Skin of body (tissue), 2 donors: Measurements from ENCODE around the gene MUC5B. TPM values are rescaled to one million over a fixed set of nuclear protein-coding genes. Genes with fewer than 3 reads are reported as not detected.
A peak's percentile ranks its signal among the peaks of the same experiment; 100 is the strongest.
"Not testable (repeated sequence)": the region's sequence is repeated elsewhere in the genome, so short reads cannot be mapped to it uniquely, and the experiment has no call there.

Source experiments
- DNase-seq: peaks from one replicate; lab custom pipeline; 2025; lab: John Stamatoyannopoulos, UW
- total RNA-seq: library from RNA; depleted of rRNA; stranded (reverse); fragments of >200 nt; gene quantifications from one replicate; pipeline ENCODE4 v1.2.3, GENCODE V29; 2014

Gene MUC5B
- total RNA-seq, 1 donor from 2014 or later = 0.30 TPM

GRCh38 chr11:1260620-1261019, 37.8 kb downstream of the MUC5B start:
- DNase-seq = no peak

GRCh38 chr11:1261241-1262071, 38.6 kb downstream of the MUC5B start:
- no peak for DNase-seq

- DNase-seq = peak; percentile 78
These were observed 39.5 kb downstream of the MUC5B start for GRCh38 chr11:1262172-1263006.

- no peak for DNase-seq
These were observed 40.1 kb downstream of the MUC5B start for GRCh38 chr11:1263010-1263409.

GRCh38 chr11:1264444-1264843, 41.6 kb downstream of the MUC5B start:
- peak; percentile 37 for DNase-seq

- not testable (repeated sequence) for DNase-seq
These were observed 42.6 kb downstream of the MUC5B start for GRCh38 chr11:1265480-1265879.

GRCh38 chr11:1266976-1267375, 44.1 kb downstream of the MUC5B start:
- DNase-seq = not testable (repeated sequence)

- DNase-seq = no peak
These were observed 44.7 kb downstream of the MUC5B start for GRCh38 chr11:1267441-1268100.

GRCh38 chr11:1269957-1270356, 47.1 kb downstream of the MUC5B start:
- no peak for DNase-seq

GRCh38 chr11:1270476-1270875, 47.6 kb downstream of the MUC5B start:
- DNase-seq = no peak

- DNase-seq = no peak
These were observed 48.1 kb downstream of the MUC5B start for GRCh38 chr11:1271002-1271401.

- no peak for DNase-seq
These were observed 48.5 kb downstream of the MUC5B start for GRCh38 chr11:1271406-1271805.

GRCh38 chr11:1271927-1272326, 49.1 kb downstream of the MUC5B start:
- DNase-seq = no peak

GRCh38 chr11:1272531-1272930, 49.7 kb downstream of the MUC5B start:
- no peak for DNase-seq

GRCh38 chr11:1274501-1274900, 51.6 kb downstream of the MUC5B start:
- no peak for DNase-seq

- DNase-seq = no peak
These were observed 52.2 kb downstream of the MUC5B start for GRCh38 chr11:1275021-1275420.

- no peak for DNase-seq
These were observed 53.4 kb downstream of the MUC5B start for GRCh38 chr11:1276041-1276790.

- DNase-seq = no peak
These were observed 54.2 kb downstream of the MUC5B start for GRCh38 chr11:1276866-1277615.

GRCh38 chr11:1277936-1278512, 55.2 kb downstream of the MUC5B start:
- DNase-seq = no peak
